ENCODE results near the gene SOWAHC. TPM values are rescaled to one million over a fixed set of nuclear protein-coding genes. Genes with fewer than 3 reads are reported as not detected.
"Not testable (repeated sequence)": the region's sequence is repeated elsewhere in the genome, so short reads cannot be mapped to it uniquely, and the experiment has no call there.

The SOWAHC gene, protein sequence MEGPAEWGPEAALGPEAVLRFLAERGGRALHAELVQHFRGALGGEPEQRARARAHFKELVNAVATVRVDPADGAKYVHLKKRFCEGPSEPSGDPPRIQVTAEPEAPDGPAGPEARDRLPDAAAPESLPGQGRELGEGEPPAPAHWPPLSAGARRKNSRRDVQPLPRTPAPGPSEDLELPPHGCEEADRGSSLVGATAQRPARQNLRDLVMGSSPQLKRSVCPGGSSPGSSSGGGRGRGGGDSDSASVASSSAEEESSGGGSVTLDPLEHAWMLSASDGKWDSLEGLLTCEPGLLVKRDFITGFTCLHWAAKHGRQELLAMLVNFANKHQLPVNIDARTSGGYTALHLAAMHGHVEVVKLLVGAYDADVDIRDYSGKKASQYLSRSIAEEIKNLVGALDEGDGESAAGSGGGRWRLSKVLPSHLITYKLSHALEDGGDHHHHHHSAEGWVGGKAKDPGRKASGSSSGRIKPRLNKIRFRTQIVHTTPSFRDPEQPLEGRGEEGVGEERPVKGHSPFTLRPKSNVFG
- 0.24 and 0.31 TPM in 2 replicates for total RNA-seq

DNA sequence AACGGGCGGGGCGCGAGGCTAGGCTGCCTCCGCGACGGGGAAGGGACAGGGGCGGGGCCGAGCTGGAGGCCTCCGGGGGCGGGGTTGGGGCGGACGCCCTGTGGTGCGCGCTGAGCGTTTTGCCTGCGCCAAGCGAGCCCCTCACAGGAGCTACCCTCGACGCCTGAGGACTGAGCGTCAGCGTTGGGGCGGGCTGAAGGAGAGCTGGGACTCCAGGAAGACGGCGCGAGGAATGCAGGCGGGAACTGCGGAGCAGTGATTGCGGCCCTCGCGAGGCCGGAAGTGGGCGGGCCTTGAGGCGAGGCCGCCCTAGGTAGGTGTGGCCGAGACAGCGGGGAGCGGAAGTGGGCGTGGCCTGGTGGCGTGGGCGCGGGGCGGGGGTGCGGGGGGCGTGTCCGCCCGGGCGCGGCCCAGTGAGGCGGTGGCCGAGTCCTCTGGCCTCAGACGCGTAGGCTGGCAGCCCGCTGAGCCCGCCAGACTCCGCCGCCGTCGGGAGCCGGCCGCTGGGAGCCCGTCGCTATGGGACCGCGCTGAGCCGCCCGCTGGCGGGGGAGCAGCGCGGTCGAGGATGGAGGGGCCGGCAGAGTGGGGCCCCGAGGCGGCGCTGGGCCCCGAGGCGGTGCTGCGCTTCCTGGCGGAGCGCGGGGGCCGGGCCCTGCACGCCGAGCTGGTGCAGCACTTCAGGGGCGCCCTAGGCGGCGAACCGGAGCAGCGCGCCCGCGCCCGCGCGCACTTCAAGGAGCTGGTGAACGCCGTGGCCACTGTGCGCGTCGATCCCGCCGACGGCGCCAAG, at the start of gene SOWAHC, which contains the start of gene SEPTIN10:
Gene SOWAHC (plus strand): TSS at position 443 of the 793 bp plus-strand sequence. CDS start 126 bp downstream, at position 569.
Gene SEPTIN10 (minus strand): TSS at position 45 of the 793 bp plus-strand sequence. CDS start 139 bp downstream, outside the sequence.
- intact Hi-C loops (cut with micrococcal nuclease), result loop anchor here (1.0 to 5.0 kb wide), 3 partner anchors 482 to 1165 kb away; partner anchors contain the start of genes GCC2 and NPHP1
- peaks cover 64% of the 10 kb centered on the region for H3K27me3 Mint-ChIP-seq (ENCODE audit: insufficient read depth)
- DNase-seq (ENCODE audit: low spot score), result peak; percentile 72

DNA sequence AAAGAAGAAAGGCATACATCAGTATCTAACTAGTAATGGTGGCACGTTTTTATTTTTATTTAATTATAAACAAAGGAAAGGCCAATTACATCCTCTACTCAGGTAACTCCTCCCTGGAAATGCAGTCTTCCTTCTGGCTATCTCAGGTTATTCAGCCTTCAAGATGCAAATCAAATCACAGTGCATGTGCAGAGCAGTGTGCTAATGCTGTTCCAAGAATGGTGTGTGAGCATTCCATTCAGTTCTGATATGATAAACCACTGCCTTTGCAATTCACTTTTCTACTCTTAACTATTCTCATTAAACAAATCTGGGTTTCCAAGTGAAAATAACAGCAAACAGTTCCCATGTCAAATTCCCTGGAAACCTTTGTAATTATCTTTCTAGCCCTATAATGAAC, 38.8 kb upstream of the SOWAHC start:
- H3K36me3 Mint-ChIP-seq (ENCODE audit: low read depth), result no peaks in the 10 kb centered on the region
- no peak for DNase-seq (ENCODE audit: low spot score)
- intact Hi-C loops (cut with micrococcal nuclease), result no loop called here
- no peak overlapping the region for H3K4me3 Mint-ChIP-seq
- no peak overlapping the region for H3K27ac Mint-ChIP-seq
- H3K9me3 Mint-ChIP-seq, result no peaks in the 10 kb centered on the region
- H3K27me3 Mint-ChIP-seq (ENCODE audit: insufficient read depth), result peaks cover 3% of the 10 kb centered on the region
- H3K4me1 Mint-ChIP-seq (ENCODE audit: low read depth), result no peaks in the 10 kb centered on the region

More for the DNA sequence above, at the start of gene SOWAHC, which contains the start of gene SEPTIN10:
- no peaks in the 10 kb centered on the region for H3K9me3 Mint-ChIP-seq
- peak within 1 kb of the TSS; percentile 75 for H3K27ac Mint-ChIP-seq
- no peaks in the 10 kb centered on the region for H3K36me3 Mint-ChIP-seq (ENCODE audit: low read depth)
- H3K4me3 Mint-ChIP-seq, result peak within 1 kb of the TSS; percentile 80
- H3K4me1 Mint-ChIP-seq (ENCODE audit: low read depth), result peaks cover 8% of the 10 kb centered on the region

DNA sequence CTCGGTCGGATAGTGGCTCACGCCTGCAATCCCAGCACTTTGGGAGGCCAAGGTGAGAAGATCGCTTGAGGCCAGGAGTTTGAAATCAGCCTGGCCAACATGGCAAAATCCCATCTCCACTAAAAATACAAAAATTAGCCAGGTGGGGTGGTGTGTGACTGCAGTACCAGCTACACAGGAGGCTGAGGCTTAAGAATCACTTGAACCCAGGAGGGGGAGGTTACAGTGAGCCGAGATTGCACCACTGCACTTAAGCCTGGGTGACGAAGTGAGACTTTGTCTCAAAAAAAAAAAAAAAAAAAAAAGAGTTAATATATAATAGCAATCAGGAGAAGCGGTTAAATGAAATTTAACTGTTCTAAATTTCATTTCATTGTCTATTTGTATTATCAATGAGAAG, 36.5 kb upstream of the SOWAHC start:
- H3K4me3 Mint-ChIP-seq; DNase-seq (ENCODE audit: low spot score); H3K9me3 Mint-ChIP-seq; H3K27ac Mint-ChIP-seq; intact Hi-C loops (cut with micrococcal nuclease); H3K27me3 Mint-ChIP-seq (ENCODE audit: insufficient read depth); H3K36me3 Mint-ChIP-seq (ENCODE audit: low read depth); H3K4me1 Mint-ChIP-seq (ENCODE audit: low read depth): not testable (repeated sequence)

DNA sequence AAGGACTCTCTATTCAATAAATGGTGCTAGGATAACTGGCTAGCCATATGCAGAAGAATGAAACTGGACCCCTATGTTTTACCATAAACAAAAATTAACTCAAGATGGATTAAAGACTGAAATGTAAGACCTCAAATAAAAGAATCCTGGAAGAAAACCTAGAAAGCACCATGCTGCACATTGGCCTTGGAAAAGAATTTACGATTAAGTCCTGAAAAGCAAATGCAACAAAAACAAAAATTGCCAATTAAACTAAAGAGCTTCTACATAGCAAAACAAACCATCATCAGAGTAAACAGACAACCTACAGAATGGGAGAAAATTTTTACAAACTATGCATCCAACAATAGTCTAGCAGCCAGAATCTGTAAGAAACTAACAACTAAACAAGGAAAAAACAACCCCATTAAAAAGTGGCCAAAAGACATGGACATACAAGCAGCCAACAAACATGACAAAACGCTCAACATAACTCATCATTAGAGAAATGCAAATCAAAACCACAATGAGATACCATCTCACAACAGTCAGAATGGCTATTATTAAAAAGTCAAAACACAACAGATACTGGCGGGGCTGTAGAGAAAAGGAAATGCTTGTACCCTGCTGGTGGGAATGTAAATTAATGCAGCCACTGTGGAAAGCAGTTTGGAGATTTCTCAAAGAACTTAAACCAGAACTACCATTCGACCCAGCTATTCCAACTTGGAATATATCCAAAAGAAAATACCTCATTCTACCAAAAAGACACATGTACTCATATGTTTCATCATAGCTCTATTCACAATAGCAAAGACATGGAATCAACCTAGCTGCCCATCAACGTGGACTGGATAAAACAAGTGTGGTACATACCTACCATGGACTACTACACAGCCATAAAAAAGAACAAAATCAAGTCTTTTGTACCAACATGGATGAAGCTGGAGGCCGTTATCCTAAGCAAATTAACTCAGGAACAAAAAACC, 31.0 kb upstream of the SOWAHC start:
- H3K36me3 Mint-ChIP-seq (ENCODE audit: low read depth), result no peaks in the 10 kb centered on the region
- no peak for DNase-seq (ENCODE audit: low spot score)
- H3K27ac Mint-ChIP-seq, result no peak overlapping the region
- intact Hi-C loops (cut with micrococcal nuclease), result no loop called here
- no peaks in the 10 kb centered on the region for H3K9me3 Mint-ChIP-seq
- H3K4me1 Mint-ChIP-seq (ENCODE audit: low read depth), result no peaks in the 10 kb centered on the region
- peaks cover 22% of the 10 kb centered on the region for H3K27me3 Mint-ChIP-seq (ENCODE audit: insufficient read depth)
- no peak overlapping the region for H3K4me3 Mint-ChIP-seq

DNA sequence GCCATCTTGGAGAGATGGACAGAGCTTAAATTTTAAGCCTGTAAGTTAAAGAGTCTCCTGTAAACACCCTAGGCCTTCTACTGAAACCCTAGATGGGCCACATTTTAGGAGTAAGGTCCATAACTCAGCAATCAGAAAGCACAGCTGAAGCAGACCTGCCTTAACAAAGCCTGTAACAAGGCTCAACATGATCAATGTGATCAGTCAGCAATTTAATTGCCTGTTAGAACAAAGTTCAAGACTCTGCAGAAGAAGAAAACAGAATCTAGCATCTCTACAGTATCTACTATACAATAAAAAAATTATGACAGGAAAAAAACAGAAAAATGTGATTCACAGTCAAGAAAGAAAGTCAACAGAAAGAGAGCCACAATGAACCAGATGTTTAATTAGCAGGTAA, 27.5 kb upstream of the SOWAHC start:
- no peaks in the 10 kb centered on the region for H3K4me1 Mint-ChIP-seq (ENCODE audit: low read depth)
- H3K27me3 Mint-ChIP-seq (ENCODE audit: insufficient read depth), result peaks cover 20% of the 10 kb centered on the region
- H3K36me3 Mint-ChIP-seq (ENCODE audit: low read depth), result no peaks in the 10 kb centered on the region
- no peaks in the 10 kb centered on the region for H3K9me3 Mint-ChIP-seq
- intact Hi-C loops (cut with micrococcal nuclease), result no loop called here
- no peak for DNase-seq (ENCODE audit: low spot score)
- no peak overlapping the region for H3K27ac Mint-ChIP-seq
- no peak overlapping the region for H3K4me3 Mint-ChIP-seq

DNA sequence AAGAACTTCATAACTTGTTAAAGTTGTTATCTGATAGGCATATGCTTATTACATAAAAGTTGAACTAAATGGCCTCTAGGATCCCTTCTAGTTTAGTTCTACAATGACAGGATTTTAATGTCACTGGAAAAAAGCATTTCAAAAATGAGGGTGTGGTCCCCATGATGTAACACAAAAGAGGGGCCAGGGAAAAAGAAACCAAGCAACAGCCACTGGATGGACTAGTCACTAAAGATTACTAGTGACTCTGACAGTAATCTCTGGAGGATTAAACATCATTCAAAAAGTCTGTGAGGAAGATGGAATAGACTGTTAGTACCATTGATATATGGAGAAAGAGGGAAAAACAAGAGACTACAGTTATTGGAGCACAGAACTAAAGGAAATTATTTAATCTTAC, 23.0 kb upstream of the SOWAHC start:
- no peak overlapping the region for H3K27ac Mint-ChIP-seq
- DNase-seq (ENCODE audit: low spot score), result no peak
- peaks cover 8% of the 10 kb centered on the region for H3K27me3 Mint-ChIP-seq (ENCODE audit: insufficient read depth)
- no peak overlapping the region for H3K4me3 Mint-ChIP-seq
- H3K4me1 Mint-ChIP-seq (ENCODE audit: low read depth), result no peaks in the 10 kb centered on the region
- no peaks in the 10 kb centered on the region for H3K36me3 Mint-ChIP-seq (ENCODE audit: low read depth)
- no peaks in the 10 kb centered on the region for H3K9me3 Mint-ChIP-seq
- intact Hi-C loops (cut with micrococcal nuclease), result no loop called here

DNA sequence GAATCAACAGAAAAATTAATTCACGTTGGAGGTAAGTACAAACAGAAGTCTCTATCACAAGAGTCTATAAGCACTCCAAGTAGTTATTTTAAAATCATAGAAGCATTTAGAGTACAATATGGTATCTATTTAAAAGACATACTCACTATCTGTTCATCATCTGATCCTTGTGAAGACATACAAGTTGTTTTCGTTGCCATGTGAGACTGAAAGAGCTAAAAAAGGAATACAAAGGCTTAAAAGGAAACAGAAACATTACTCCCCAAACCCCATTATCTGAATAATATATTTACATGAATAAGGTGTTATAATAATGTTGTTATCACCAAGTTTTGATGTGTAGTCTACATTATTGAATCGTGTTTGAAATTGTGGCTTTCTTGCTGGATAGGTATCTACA, 21.3 kb upstream of the SOWAHC start:
- no peak for DNase-seq (ENCODE audit: low spot score)
- H3K4me3 Mint-ChIP-seq, result no peak overlapping the region
- H3K4me1 Mint-ChIP-seq (ENCODE audit: low read depth), result no peaks in the 10 kb centered on the region
- intact Hi-C loops (cut with micrococcal nuclease), result no loop called here
- no peaks in the 10 kb centered on the region for H3K36me3 Mint-ChIP-seq (ENCODE audit: low read depth)
- H3K27ac Mint-ChIP-seq, result no peak overlapping the region
- H3K9me3 Mint-ChIP-seq, result no peaks in the 10 kb centered on the region
- H3K27me3 Mint-ChIP-seq (ENCODE audit: insufficient read depth), result peaks cover under 1% of the 10 kb centered on the region

DNA sequence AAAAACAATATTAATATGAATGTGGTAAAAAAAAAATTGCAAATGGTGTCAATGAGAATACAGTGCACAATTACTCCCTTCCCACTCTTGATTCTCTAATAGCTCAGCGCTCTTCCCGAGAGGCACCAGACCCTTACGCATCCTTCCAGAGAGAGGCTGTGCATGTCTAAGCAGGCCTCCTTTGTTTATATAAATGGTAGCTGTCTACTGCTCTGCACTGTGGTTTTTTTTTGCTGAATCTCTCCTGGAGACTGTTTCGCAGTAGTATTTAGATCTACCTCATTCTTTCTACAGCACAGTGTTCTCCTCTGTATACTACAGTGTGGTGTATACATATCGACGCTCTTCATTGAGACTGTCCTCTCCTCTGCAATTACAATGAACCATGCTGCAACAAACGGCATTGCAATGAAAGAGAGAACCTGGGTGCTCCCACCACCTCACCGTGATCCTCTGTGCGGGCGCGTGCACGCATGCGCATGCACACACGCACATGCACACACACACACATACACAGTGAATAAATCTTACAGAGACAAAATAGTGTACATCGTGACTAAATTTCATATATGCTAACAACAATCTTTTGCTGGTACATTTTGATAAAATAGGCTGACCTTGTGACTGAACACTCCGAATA, 19.8 kb upstream of the SOWAHC start:
- Mint-ChIP-seq H3K4me3 (no peak overlapping the region), H3K4me1 (ENCODE audit: low read depth) (no peaks in the 10 kb centered on the region), H3K36me3 (ENCODE audit: low read depth) (no peaks in the 10 kb centered on the region), H3K27ac (no peak overlapping the region), H3K27me3 (ENCODE audit: insufficient read depth) (no peaks in the 10 kb centered on the region), H3K9me3 (no peaks in the 10 kb centered on the region)
- intact Hi-C loops (cut with micrococcal nuclease), result no loop called here
- DNase-seq (ENCODE audit: low spot score), result no peak

DNA sequence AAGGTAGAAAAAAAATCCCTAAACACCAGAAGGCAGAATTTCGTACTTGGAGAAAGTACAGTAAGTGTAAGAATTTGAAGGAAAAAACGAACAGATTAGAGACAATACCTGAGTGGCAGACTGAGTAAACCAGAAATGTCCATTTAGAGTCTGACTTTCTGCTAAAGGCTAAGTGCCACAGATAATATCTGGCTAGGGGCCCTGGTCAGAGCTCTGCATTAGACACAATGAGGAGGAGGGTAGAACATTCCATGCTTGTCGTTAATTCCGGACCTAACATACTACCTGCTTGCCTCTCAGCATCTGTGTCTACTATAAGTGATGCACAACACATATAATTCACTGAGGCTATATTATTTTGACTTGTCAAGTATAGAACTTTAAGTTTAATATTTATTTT, 18.5 kb upstream of the SOWAHC start:
- DNase-seq (ENCODE audit: low spot score), result no peak
- Mint-ChIP-seq H3K4me3 (no peak overlapping the region), H3K27me3 (ENCODE audit: insufficient read depth) (peaks cover 5% of the 10 kb centered on the region), H3K4me1 (ENCODE audit: low read depth) (no peaks in the 10 kb centered on the region), H3K36me3 (ENCODE audit: low read depth) (no peaks in the 10 kb centered on the region), H3K9me3 (no peaks in the 10 kb centered on the region), H3K27ac (no peak overlapping the region)
- intact Hi-C loops (cut with micrococcal nuclease), result no loop called here

DNA sequence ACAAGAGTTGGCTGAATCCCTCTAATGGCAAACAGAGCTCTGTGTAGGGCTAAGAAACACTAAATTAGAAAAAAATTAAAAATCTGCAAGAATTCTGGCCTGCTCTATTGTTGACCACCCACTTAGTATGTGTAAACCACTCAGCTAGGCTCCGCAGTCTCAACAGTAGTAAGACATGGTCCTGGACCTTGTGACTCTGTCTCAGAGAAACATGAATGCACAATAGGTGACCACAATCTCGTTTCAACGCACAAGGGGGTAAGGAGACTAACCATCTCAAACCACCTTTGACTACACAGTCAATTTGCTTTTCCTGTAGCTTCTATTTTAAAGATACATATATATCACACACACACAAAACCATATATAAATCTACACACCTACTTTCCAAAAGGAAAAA, 16.9 kb upstream of the SOWAHC start:
- peaks cover 17% of the 10 kb centered on the region for H3K27me3 Mint-ChIP-seq (ENCODE audit: insufficient read depth)

DNA sequence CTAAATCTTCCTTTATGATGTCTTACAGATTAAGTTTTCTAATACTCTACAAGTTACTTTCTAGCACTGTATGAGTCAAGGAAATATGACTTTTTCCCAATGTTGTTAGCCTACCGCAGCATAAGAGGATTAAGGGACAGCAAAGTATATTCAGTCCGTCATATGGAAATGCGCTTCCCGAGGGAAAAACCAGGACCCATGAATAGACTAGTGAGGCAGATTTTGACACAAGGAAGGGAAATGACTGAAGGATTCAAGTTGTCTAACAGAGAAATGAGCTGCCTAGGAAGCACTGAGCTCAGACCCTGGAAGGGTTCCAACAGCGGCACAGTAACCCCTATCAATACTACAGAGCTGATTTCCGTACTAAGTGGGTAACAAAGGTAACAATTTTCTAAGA, 12.4 kb upstream of the SOWAHC start:
- no peaks in the 10 kb centered on the region for H3K9me3 Mint-ChIP-seq
- H3K27me3 Mint-ChIP-seq (ENCODE audit: insufficient read depth), result peaks cover 24% of the 10 kb centered on the region
- no peaks in the 10 kb centered on the region for H3K4me1 Mint-ChIP-seq (ENCODE audit: low read depth)
- intact Hi-C loops (cut with micrococcal nuclease), result no loop called here
- H3K4me3 Mint-ChIP-seq, result no peak overlapping the region
- H3K27ac Mint-ChIP-seq, result no peak overlapping the region
- no peak for DNase-seq (ENCODE audit: low spot score)
- no peaks in the 10 kb centered on the region for H3K36me3 Mint-ChIP-seq (ENCODE audit: low read depth)

More for the DNA sequence above, 16.9 kb upstream of the SOWAHC start:
- no peaks in the 10 kb centered on the region for H3K36me3 Mint-ChIP-seq (ENCODE audit: low read depth)
- no peak overlapping the region for H3K27ac Mint-ChIP-seq
- intact Hi-C loops (cut with micrococcal nuclease), result no loop called here
- no peaks in the 10 kb centered on the region for H3K9me3 Mint-ChIP-seq
- DNase-seq (ENCODE audit: low spot score), result no peak
- no peaks in the 10 kb centered on the region for H3K4me1 Mint-ChIP-seq (ENCODE audit: low read depth)
- H3K4me3 Mint-ChIP-seq, result no peak overlapping the region

Measured in activated T-helper 1 cell treated with anti-CD3 and anti-CD28 coated beads, Interleukin-12 subunit alpha, Interleukin-12 subunit beta, Interleukin-2, Interleukin-4 antibody, amounts not matched to agents 30 ng/mL and 10 ng/mL and 1 ng/mL, durations not matched to agents 14 hours and 24 hours and 36 hours (primary cell).